ENCODE measurements around the gene MTERF4. TPM values are rescaled to one million over a fixed set of nuclear protein-coding genes. Genes with fewer than 3 reads are reported as not detected.

Gene MTERF4
- total and polyA plus RNA-seq, 2 of the 8 experiments (the other 6 are each of a cell fraction or from before 2014, with no cell fraction given): 25.9 to 28.5 TPM

- TF ChIP-seq, protein P1, sequence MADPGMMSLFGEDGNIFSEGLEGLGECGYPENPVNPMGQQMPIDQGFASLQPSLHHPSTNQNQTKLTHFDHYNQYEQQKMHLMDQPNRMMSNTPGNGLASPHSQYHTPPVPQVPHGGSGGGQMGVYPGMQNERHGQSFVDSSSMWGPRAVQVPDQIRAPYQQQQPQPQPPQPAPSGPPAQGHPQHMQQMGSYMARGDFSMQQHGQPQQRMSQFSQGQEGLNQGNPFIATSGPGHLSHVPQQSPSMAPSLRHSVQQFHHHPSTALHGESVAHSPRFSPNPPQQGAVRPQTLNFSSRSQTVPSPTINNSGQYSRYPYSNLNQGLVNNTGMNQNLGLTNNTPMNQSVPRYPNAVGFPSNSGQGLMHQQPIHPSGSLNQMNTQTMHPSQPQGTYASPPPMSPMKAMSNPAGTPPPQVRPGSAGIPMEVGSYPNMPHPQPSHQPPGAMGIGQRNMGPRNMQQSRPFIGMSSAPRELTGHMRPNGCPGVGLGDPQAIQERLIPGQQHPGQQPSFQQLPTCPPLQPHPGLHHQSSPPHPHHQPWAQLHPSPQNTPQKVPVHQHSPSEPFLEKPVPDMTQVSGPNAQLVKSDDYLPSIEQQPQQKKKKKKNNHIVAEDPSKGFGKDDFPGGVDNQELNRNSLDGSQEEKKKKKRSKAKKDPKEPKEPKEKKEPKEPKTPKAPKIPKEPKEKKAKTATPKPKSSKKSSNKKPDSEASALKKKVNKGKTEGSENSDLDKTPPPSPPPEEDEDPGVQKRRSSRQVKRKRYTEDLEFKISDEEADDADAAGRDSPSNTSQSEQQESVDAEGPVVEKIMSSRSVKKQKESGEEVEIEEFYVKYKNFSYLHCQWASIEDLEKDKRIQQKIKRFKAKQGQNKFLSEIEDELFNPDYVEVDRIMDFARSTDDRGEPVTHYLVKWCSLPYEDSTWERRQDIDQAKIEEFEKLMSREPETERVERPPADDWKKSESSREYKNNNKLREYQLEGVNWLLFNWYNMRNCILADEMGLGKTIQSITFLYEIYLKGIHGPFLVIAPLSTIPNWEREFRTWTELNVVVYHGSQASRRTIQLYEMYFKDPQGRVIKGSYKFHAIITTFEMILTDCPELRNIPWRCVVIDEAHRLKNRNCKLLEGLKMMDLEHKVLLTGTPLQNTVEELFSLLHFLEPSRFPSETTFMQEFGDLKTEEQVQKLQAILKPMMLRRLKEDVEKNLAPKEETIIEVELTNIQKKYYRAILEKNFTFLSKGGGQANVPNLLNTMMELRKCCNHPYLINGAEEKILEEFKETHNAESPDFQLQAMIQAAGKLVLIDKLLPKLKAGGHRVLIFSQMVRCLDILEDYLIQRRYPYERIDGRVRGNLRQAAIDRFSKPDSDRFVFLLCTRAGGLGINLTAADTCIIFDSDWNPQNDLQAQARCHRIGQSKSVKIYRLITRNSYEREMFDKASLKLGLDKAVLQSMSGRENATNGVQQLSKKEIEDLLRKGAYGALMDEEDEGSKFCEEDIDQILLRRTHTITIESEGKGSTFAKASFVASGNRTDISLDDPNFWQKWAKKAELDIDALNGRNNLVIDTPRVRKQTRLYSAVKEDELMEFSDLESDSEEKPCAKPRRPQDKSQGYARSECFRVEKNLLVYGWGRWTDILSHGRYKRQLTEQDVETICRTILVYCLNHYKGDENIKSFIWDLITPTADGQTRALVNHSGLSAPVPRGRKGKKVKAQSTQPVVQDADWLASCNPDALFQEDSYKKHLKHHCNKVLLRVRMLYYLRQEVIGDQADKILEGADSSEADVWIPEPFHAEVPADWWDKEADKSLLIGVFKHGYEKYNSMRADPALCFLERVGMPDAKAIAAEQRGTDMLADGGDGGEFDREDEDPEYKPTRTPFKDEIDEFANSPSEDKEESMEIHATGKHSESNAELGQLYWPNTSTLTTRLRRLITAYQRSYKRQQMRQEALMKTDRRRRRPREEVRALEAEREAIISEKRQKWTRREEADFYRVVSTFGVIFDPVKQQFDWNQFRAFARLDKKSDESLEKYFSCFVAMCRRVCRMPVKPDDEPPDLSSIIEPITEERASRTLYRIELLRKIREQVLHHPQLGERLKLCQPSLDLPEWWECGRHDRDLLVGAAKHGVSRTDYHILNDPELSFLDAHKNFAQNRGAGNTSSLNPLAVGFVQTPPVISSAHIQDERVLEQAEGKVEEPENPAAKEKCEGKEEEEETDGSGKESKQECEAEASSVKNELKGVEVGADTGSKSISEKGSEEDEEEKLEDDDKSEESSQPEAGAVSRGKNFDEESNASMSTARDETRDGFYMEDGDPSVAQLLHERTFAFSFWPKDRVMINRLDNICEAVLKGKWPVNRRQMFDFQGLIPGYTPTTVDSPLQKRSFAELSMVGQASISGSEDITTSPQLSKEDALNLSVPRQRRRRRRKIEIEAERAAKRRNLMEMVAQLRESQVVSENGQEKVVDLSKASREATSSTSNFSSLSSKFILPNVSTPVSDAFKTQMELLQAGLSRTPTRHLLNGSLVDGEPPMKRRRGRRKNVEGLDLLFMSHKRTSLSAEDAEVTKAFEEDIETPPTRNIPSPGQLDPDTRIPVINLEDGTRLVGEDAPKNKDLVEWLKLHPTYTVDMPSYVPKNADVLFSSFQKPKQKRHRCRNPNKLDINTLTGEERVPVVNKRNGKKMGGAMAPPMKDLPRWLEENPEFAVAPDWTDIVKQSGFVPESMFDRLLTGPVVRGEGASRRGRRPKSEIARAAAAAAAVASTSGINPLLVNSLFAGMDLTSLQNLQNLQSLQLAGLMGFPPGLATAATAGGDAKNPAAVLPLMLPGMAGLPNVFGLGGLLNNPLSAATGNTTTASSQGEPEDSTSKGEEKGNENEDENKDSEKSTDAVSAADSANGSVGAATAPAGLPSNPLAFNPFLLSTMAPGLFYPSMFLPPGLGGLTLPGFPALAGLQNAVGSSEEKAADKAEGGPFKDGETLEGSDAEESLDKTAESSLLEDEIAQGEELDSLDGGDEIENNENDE (IDR thresholded peaks at IDR 0.05; ENCODE audit: insufficient replicate concordance, low read length): no peak
- TF ChIP-seq ASH2L (IDR thresholded peaks at IDR 0.05; ENCODE audit: low read length): no peak
- TF ChIP-seq JUND (IDR thresholded peaks at IDR 0.05; ENCODE audit: low read length): no peak
- TF ChIP-seq, protein P2, sequence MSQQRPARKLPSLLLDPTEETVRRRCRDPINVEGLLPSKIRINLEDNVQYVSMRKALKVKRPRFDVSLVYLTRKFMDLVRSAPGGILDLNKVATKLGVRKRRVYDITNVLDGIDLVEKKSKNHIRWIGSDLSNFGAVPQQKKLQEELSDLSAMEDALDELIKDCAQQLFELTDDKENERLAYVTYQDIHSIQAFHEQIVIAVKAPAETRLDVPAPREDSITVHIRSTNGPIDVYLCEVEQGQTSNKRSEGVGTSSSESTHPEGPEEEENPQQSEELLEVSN (IDR thresholded peaks at IDR 0.05): no peak
- TF ChIP-seq POLR2A (IDR thresholded peaks at IDR 0.05; ENCODE audit: control extremely low read depth in 1 of 2, low read depth in 2 of 2, low read length in 2 of 2): no peak
- TF ChIP-seq, protein P3, sequence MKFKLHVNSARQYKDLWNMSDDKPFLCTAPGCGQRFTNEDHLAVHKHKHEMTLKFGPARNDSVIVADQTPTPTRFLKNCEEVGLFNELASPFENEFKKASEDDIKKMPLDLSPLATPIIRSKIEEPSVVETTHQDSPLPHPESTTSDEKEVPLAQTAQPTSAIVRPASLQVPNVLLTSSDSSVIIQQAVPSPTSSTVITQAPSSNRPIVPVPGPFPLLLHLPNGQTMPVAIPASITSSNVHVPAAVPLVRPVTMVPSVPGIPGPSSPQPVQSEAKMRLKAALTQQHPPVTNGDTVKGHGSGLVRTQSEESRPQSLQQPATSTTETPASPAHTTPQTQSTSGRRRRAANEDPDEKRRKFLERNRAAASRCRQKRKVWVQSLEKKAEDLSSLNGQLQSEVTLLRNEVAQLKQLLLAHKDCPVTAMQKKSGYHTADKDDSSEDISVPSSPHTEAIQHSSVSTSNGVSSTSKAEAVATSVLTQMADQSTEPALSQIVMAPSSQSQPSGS (IDR thresholded peaks at IDR 0.05; ENCODE audit: low read length): no peak
- no peak for TF ChIP-seq SP4 (IDR thresholded peaks at IDR 0.05; ENCODE audit: low read length)
- no peak for TF ChIP-seq RFX5 (IDR thresholded peaks at IDR 0.05; ENCODE audit: borderline replicate concordance, low read depth, low read length)
- no peak for TF ChIP-seq EZH2 (IDR thresholded peaks at IDR 0.05; ENCODE audit: low read depth, low read length, severe bottlenecking)
Observed at GRCh38 chr2:241138471-241138870, 36.4 kb upstream of the MTERF4 start (continued).

Measured in H1 (cell line).